ENCODE results near the gene MICAL1. TPM values are rescaled to one million over a fixed set of nuclear protein-coding genes. Genes with fewer than 3 reads are reported as not detected.
A peak's percentile ranks its signal among the peaks of the same experiment; 100 is the strongest.

Gene MICAL1
- total RNA-seq, 3 donors from 2014 or later (not counting 1 experiment from before 2014, with no cell fraction given) = 72.4 to 102 (median 81.3) TPM

- H3K4me3 Mint-ChIP-seq = no peak overlapping the region
- peaks cover 23 to 63% of the 10 kb centered on the region in 2 donors for H3K4me1 Mint-ChIP-seq
- ATAC-seq (no peak), DNase-seq (no peak)
- H3K27ac Mint-ChIP-seq = peak overlapping the region in 1 of 2 donors; percentile 78
- Histone ChIP-seq H3K4me1 (ENCODE audit: control insufficient read depth, insufficient read depth, low read length) (peaks cover 34% of the 10 kb centered on the region), H3K27ac (ENCODE audit: low read length) (no peak overlapping the region), H3K36me3 (ENCODE audit: control insufficient read depth, insufficient read depth, low read length) (peaks cover 55% of the 10 kb centered on the region), H3K27me3 (ENCODE audit: control insufficient read depth, insufficient read depth, low read length) (no peaks in the 10 kb centered on the region), H3K9me3 (ENCODE audit: control insufficient read depth, insufficient read depth, low read length) (no peaks in the 10 kb centered on the region), H3K4me3 (ENCODE audit: low read length) (no peak overlapping the region)
- no peaks in the 10 kb centered on the region for H3K9me3 Mint-ChIP-seq
- H3K27me3 Mint-ChIP-seq (ENCODE audit: low read depth in 2 of 2) = no peaks in the 10 kb centered on the region
- no peak for TF ChIP-seq CTCF (IDR thresholded peaks at IDR 0.05)
- 86% methylated on average over 10 of the region's 10 CpGs for WGBS (ENCODE audit: insufficient coverage)
- H3K36me3 Mint-ChIP-seq = no peaks in the 10 kb centered on the region
- intact Hi-C loops (cut with micrococcal nuclease) = loop anchor here (10.0 kb wide), 1 partner anchor 352 kb away; the partner anchor contains the start of genes CEP57L1 and SESN1
These were observed 8.5 kb downstream of the MICAL1 start for GRCh38 chr6:109447087-109447486.

GRCh38 chr6:109446541-109446940 is 9.0 kb downstream of the MICAL1 start:
- Histone ChIP-seq H3K36me3 (ENCODE audit: control insufficient read depth, insufficient read depth, low read length) (peaks cover 49% of the 10 kb centered on the region), H3K27me3 (ENCODE audit: control insufficient read depth, insufficient read depth, low read length) (no peaks in the 10 kb centered on the region), H3K4me3 (ENCODE audit: low read length) (no peak overlapping the region), H3K9me3 (ENCODE audit: control insufficient read depth, insufficient read depth, low read length) (no peaks in the 10 kb centered on the region), H3K4me1 (ENCODE audit: control insufficient read depth, insufficient read depth, low read length) (peaks cover 40% of the 10 kb centered on the region), H3K27ac (ENCODE audit: low read length) (no peak overlapping the region)
- Mint-ChIP-seq H3K27me3 (ENCODE audit: low read depth in 2 of 2) (no peaks in the 10 kb centered on the region), H3K4me1 (peaks cover 29 to 68% of the 10 kb centered on the region in 2 donors), H3K27ac (peak overlapping the region; percentile 43 to 78), H3K9me3 (no peaks in the 10 kb centered on the region), H3K36me3 (no peaks in the 10 kb centered on the region), H3K4me3 (no peak overlapping the region)
- DNase-seq (no peak), ATAC-seq (no peak)
- no peak for TF ChIP-seq CTCF (IDR thresholded peaks at IDR 0.05)
- intact Hi-C loops (cut with micrococcal nuclease) = loop anchor here (10.0 kb wide), 1 partner anchor 352 kb away; the partner anchor contains the start of genes CEP57L1 and SESN1
- WGBS (ENCODE audit: insufficient coverage) = 50% methylated on average over 8 of the region's 8 CpGs

GRCh38 chr6:109446072-109446471 is 9.5 kb downstream of the MICAL1 start:
- no peak for DNase-seq
- peaks cover 48% of the 10 kb centered on the region for H3K36me3 ChIP-seq (ENCODE audit: control insufficient read depth, insufficient read depth, low read length)
- H3K36me3 Mint-ChIP-seq = no peaks in the 10 kb centered on the region
- no peak overlapping the region for H3K4me3 Mint-ChIP-seq
- ATAC-seq = no peak
- peak overlapping the region; percentile 43 to 78 for H3K27ac Mint-ChIP-seq
- H3K9me3 Mint-ChIP-seq = no peaks in the 10 kb centered on the region
- H3K27ac ChIP-seq (ENCODE audit: low read length) = no peak overlapping the region
- WGBS (ENCODE audit: insufficient coverage) = 96% methylated on average over 13 of the region's 15 CpGs
- intact Hi-C loops (cut with micrococcal nuclease) = loop anchor here (10.0 kb wide), 1 partner anchor 351 kb away; the partner anchor contains the start of genes CEP57L1 and SESN1
- H3K4me1 Mint-ChIP-seq = peaks cover 33 to 73% of the 10 kb centered on the region in 2 donors
- no peaks in the 10 kb centered on the region for H3K9me3 ChIP-seq (ENCODE audit: control insufficient read depth, insufficient read depth, low read length)
- no peak overlapping the region for H3K4me3 ChIP-seq (ENCODE audit: low read length)
- H3K27me3 Mint-ChIP-seq (ENCODE audit: low read depth in 2 of 2) = no peaks in the 10 kb centered on the region
- H3K4me1 ChIP-seq (ENCODE audit: control insufficient read depth, insufficient read depth, low read length) = peaks cover 44% of the 10 kb centered on the region
- no peak for TF ChIP-seq CTCF (IDR thresholded peaks at IDR 0.05)
- no peaks in the 10 kb centered on the region for H3K27me3 ChIP-seq (ENCODE audit: control insufficient read depth, insufficient read depth, low read length)

- ATAC-seq (no peak), DNase-seq (no peak)
- H3K4me1 Mint-ChIP-seq = peaks cover 27 to 70% of the 10 kb centered on the region in 2 donors
- intact Hi-C loops (cut with micrococcal nuclease) = loop anchor here (10.0 kb wide), 1 partner anchor 351 kb away; the partner anchor contains the start of genes CEP57L1 and SESN1
- peak overlapping the region in 1 of 2 donors; percentile 59 for H3K27ac Mint-ChIP-seq
- Histone ChIP-seq H3K27ac (ENCODE audit: low read length) (no peak overlapping the region), H3K36me3 (ENCODE audit: control insufficient read depth, insufficient read depth, low read length) (peaks cover 46% of the 10 kb centered on the region), H3K4me3 (ENCODE audit: low read length) (no peak overlapping the region), H3K4me1 (ENCODE audit: control insufficient read depth, insufficient read depth, low read length) (peaks cover 40% of the 10 kb centered on the region), H3K9me3 (ENCODE audit: control insufficient read depth, insufficient read depth, low read length) (no peaks in the 10 kb centered on the region), H3K27me3 (ENCODE audit: control insufficient read depth, insufficient read depth, low read length) (no peaks in the 10 kb centered on the region)
- no peaks in the 10 kb centered on the region for H3K27me3 Mint-ChIP-seq (ENCODE audit: low read depth in 2 of 2)
- no peaks in the 10 kb centered on the region for H3K9me3 Mint-ChIP-seq
- 93% methylated on average over 9 of the region's 9 CpGs for WGBS (ENCODE audit: insufficient coverage)
- no peak overlapping the region for H3K4me3 Mint-ChIP-seq
- no peak for TF ChIP-seq CTCF (IDR thresholded peaks at IDR 0.05)
- H3K36me3 Mint-ChIP-seq = no peaks in the 10 kb centered on the region
These were observed 10.2 kb downstream of the MICAL1 start for GRCh38 chr6:109445382-109445781.
